Breast epithelium (tissue), 3 donors: ENCODE data around the gene SLC48A1.

ENCODE experiments used
- CTCF ChIP-seq, 3 donors: fragments of 450-650 bp; IDR thresholded peaks; one replicate each; pipeline ENCODE4 v1.5.1; 2016 to 2017; ENCODE audit warnings: antibody characterized with exemption in 3 of 3, mild to moderate bottlenecking in 3 of 3, moderate library complexity in 3 of 3
- POLR2A ChIP-seq: fragments of 450-650 bp; IDR thresholded peaks from one replicate; pipeline ENCODE4 v1.6.1; 2016; ENCODE audit warnings: antibody characterized with exemption, mild to moderate bottlenecking, moderate library complexity

GRCh38 chr12:47828008-47828975 is 55.3 kb downstream of the SLC48A1 start:
- no peak for TF ChIP-seq POLR2A
- TF ChIP-seq CTCF (IDR thresholded peaks at IDR 0.05) = no peak
